CD14-positive monocyte (primary cell): Measurements from ENCODE around the gene CAMK2A. TPM values are rescaled to one million over a fixed set of nuclear protein-coding genes. Genes with fewer than 3 reads are reported as not detected.

ENCODE experiments used
- DNase-seq, 3 donors: peaks; one replicate each; pipeline ENCODE4 v3.0.0-alpha.2; 2011 to 2022
- H2AFZ ChIP-seq: 2 replicates; pipeline ENCODE4 v1.6.0; 2012; ENCODE audit warnings: mild to moderate bottlenecking, low read depth, low read length, inconsistent platforms; ENCODE audit not compliant: insufficient read depth, poor library complexity, severe bottlenecking
- H3K27ac ChIP-seq, 2 donors: 1 replicate in 1 of 2; 2 replicates in 1 of 2; pipeline ENCODE4 v1.5.1; 2012 to 2013; ENCODE audit warnings: low read length in 2 of 2, control low read depth in 1 of 2, inconsistent platforms in 1 of 2, low read depth in 1 of 2, mild to moderate bottlenecking in 1 of 2
- H3K27me3 ChIP-seq, 2 donors: one replicate each; pipeline versions ENCODE4 v1.6.0 to v1.6.1; 2011 to 2013; ENCODE audit warnings: low read length in 2 of 2; ENCODE audit not compliant: control insufficient read depth in 2 of 2, insufficient read depth in 2 of 2
- H3K36me3 ChIP-seq, 2 donors: replicated peaks in 1 of 2; 1 replicate in 1 of 2; 2 replicates in 1 of 2; pipeline versions ENCODE4 v1.5.1 to v1.6.1; 2012 to 2013; ENCODE audit warnings: low read length in 2 of 2, control low read depth in 1 of 2, inconsistent platforms in 1 of 2, mild to moderate bottlenecking in 1 of 2; ENCODE audit not compliant: insufficient read depth in 2 of 2, control insufficient read depth in 1 of 2
- H3K4me1 ChIP-seq, 2 donors: 1 replicate in 1 of 2; 2 replicates in 1 of 2; pipeline versions ENCODE4 v1.5.1 to v1.6.1; 2012 to 2013; ENCODE audit warnings: low read length in 2 of 2, control low read depth in 1 of 2, inconsistent platforms in 1 of 2, mild to moderate bottlenecking in 1 of 2, moderate library complexity in 1 of 2; ENCODE audit not compliant: insufficient read depth in 2 of 2, control insufficient read depth in 1 of 2
- H3K4me2 ChIP-seq: replicated peaks from 2 replicates; pipeline ENCODE3; 2012; ENCODE audit warnings: low read length, moderate library complexity, mild to moderate bottlenecking; ENCODE audit not compliant: poor library complexity, severe bottlenecking; ENCODE audit errors: extremely low read depth
- H3K4me3 ChIP-seq, 3 experiments: fragments of 200-600 bp in 1 of 3; sonication (generic) in 1 of 3; replicated peaks in 1 of 3; 1 replicate in 2 of 3; 2 replicates in 1 of 3; pipeline ENCODE4 v1.5.1; 2011 to 2013; ENCODE audit warnings: low read length in 3 of 3, mild to moderate bottlenecking in 3 of 3, control low read depth in 2 of 3, low read depth in 2 of 3, inconsistent platforms in 1 of 3, moderate library complexity in 1 of 3
- H3K79me2 ChIP-seq: 2 replicates; pipeline ENCODE4 v1.6.0; 2012; ENCODE audit warnings: mild to moderate bottlenecking, control low read depth, inconsistent platforms, low read length, moderate library complexity; ENCODE audit not compliant: insufficient read depth
- H3K9ac ChIP-seq: 2 replicates; pipeline ENCODE4 v1.6.0; 2017; ENCODE audit warnings: low read length, mild to moderate bottlenecking; ENCODE audit not compliant: insufficient read depth, poor library complexity, severe bottlenecking
- H3K9me3 ChIP-seq, 2 donors: replicated peaks in 1 of 2; 1 replicate in 1 of 2; 2 replicates in 1 of 2; pipeline versions ENCODE4 v1.5.1 to v1.6.1; 2012 to 2013; ENCODE audit warnings: low read length in 2 of 2, control low read depth in 1 of 2; ENCODE audit not compliant: control insufficient read depth in 1 of 2, insufficient read depth in 1 of 2
- H4K20me1 ChIP-seq: 2 replicates; pipeline ENCODE4 v1.6.0; 2012; ENCODE audit warnings: mild to moderate bottlenecking, low read length, control low read depth, moderate library complexity; ENCODE audit not compliant: insufficient read depth
- H3K27ac Mint-ChIP-seq, 7 donors: one replicate each; pipeline ENCODE4 v1.8.0; 2020; ENCODE audit warnings: mild to moderate bottlenecking in 7 of 7, mixed read lengths in 7 of 7, moderate library complexity in 6 of 7, inconsistent platforms in 2 of 7
- H3K27me3 Mint-ChIP-seq, 3 donors: one replicate each; pipeline ENCODE4 v1.8.0; 2021 to 2022; ENCODE audit warnings: low read depth in 3 of 3, mild to moderate bottlenecking in 3 of 3, mixed read lengths in 3 of 3, moderate library complexity in 3 of 3, inconsistent platforms in 1 of 3
- H3K36me3 Mint-ChIP-seq, 2 donors: one replicate each; pipeline ENCODE4 v1.8.0; 2020; ENCODE audit warnings: mixed read lengths in 2 of 2, inconsistent platforms in 1 of 2, mild to moderate bottlenecking in 1 of 2
- H3K4me1 Mint-ChIP-seq: one replicate; pipeline ENCODE4 v1.8.0; 2020; ENCODE audit warnings: mild to moderate bottlenecking, mixed read lengths
- H3K4me3 Mint-ChIP-seq, 2 donors: one replicate each; pipeline ENCODE4 v1.8.0; 2020; ENCODE audit warnings: mild to moderate bottlenecking in 2 of 2, mixed read lengths in 2 of 2, moderate library complexity in 1 of 2
- H3K9me3 Mint-ChIP-seq, 7 donors: one replicate each; pipeline ENCODE4 v1.8.0; 2020 to 2022; ENCODE audit warnings: mixed read lengths in 7 of 7, mild to moderate bottlenecking in 6 of 7, moderate library complexity in 6 of 7, inconsistent platforms in 2 of 7
- WGBS: methylation state at CpG from one replicate; pipeline ENCODE4 v1.1.5; 2013; ENCODE audit warnings: missing lambda C conversion rate; ENCODE audit not compliant: insufficient coverage; 5-methylcytosine and 5-hydroxymethylcytosine counted together
- intact Hi-C, 2 donors: fragments of 100-400 bp; cut with micrococcal nuclease; formaldehyde crosslinking; loops; one replicate each; pipeline versions ENCODE4 v1.15.0 to v1.15.1; 2023
- polyA plus RNA-seq, 3 donors: library from polyadenylated mRNA; depleted of rRNA in 1 of 3; unstranded in 2 of 3; stranded (reverse) in 1 of 3; fragments of 300-500 nt in 2 of 3; fragments of >200 nt in 1 of 3; fragmentation: Illumina TruSeq in 2 of 3; gene quantifications; 1 replicate in 2 of 3; 2 replicates in 1 of 3; pipeline ENCODE4 v1.2.3, GENCODE V29; 2012 to 2021
- TF ChIP-seq, protein P1 (sequence below): fragments of 200-600 bp; IDR thresholded peaks from one replicate; pipeline ENCODE4 v1.8.0; 2022; ENCODE audit warnings: antibody characterized with exemption, mild to moderate bottlenecking

CAMK2A gene
- polyA plus RNA-seq, 3 donors = not detected

DNA sequence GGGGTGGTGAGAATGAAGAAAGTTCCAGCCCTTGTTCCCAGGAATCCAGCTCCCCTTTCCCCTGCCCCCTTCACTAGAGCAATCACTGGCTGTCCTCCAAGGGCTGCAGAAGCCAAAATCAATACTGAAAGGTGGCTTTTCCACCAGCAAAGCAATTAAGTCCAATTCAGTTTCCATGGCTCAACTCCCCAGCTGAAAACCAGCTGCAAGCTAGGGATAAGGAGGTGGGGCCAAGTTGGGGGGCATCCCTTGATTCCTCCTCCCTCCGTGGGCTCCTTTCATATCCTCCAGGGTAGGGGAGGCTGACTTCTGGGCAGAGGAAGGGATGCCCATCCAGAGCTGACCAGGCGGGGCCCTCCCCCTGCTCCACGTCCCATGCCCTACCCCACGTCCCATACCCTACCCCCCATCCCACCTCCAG lies 22.7 kb downstream of the CAMK2A start:
- Mint-ChIP-seq H3K9me3 (no peaks in the 10 kb centered on the region), H3K36me3 (no peaks in the 10 kb centered on the region), H3K27me3 (peaks cover 5 to 9% (median 6%) of the 10 kb centered on the region in 3 donors), H3K4me1 (peaks cover 22% of the 10 kb centered on the region), H3K4me3 (no peak overlapping the region), H3K27ac (no peak overlapping the region)
- H3K4me1 ChIP-seq = peaks cover 18 to 19% of the 10 kb centered on the region in 2 donors
- H3K4me3 ChIP-seq = no peak overlapping the region
- H3K79me2 ChIP-seq = no peaks in the 10 kb centered on the region
- H3K4me2 ChIP-seq = no peak overlapping the region
- no peaks in the 10 kb centered on the region for H3K36me3 ChIP-seq
- TF ChIP-seq, protein P1, sequence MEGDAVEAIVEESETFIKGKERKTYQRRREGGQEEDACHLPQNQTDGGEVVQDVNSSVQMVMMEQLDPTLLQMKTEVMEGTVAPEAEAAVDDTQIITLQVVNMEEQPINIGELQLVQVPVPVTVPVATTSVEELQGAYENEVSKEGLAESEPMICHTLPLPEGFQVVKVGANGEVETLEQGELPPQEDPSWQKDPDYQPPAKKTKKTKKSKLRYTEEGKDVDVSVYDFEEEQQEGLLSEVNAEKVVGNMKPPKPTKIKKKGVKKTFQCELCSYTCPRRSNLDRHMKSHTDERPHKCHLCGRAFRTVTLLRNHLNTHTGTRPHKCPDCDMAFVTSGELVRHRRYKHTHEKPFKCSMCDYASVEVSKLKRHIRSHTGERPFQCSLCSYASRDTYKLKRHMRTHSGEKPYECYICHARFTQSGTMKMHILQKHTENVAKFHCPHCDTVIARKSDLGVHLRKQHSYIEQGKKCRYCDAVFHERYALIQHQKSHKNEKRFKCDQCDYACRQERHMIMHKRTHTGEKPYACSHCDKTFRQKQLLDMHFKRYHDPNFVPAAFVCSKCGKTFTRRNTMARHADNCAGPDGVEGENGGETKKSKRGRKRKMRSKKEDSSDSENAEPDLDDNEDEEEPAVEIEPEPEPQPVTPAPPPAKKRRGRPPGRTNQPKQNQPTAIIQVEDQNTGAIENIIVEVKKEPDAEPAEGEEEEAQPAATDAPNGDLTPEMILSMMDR = no peak
- no CpG with 5 or more reads among the region's 4 CpGs for WGBS
- intact Hi-C loops = no loop called here
- no peaks in the 10 kb centered on the region for H4K20me1 ChIP-seq
- no peaks in the 10 kb centered on the region for H3K27me3 ChIP-seq
- no peak overlapping the region for H3K27ac ChIP-seq
- H2AFZ ChIP-seq = no peak overlapping the region
- H3K9ac ChIP-seq = no peak overlapping the region
- DNase-seq = no peak
- no peaks in the 10 kb centered on the region for H3K9me3 ChIP-seq

DNA sequence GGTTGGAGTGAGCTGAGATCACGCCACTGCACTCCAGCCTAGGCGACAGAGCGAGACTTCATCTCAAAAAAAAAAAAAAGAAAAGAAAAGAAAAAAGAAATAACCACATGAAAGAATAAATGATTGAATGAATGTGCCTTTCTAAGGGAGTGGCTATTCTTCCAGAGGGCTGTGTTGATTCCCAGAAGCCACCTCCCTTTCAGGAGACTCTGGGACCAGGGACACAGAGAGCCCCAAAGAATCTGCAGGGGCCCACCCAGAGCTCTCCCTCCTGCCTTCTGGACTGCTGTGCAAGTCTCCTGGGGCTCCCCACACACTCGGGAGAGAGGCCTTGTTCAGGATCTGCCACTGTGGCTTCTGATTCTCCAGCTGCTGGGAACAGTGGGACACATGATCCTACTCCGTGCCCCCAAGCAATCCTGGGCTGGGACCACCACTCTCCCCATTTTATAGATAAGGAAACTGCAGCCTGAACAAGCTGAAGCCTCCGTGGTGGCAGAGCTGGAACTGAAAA lies 23.6 kb downstream of the CAMK2A start:
- intact Hi-C loops = no loop called here
- no peaks in the 10 kb centered on the region for H3K79me2 ChIP-seq
- no peak overlapping the region for H3K9ac ChIP-seq
- H3K36me3 ChIP-seq = no peaks in the 10 kb centered on the region
- H3K4me3 ChIP-seq = no peak overlapping the region
- H3K27ac ChIP-seq = no peak overlapping the region
- 100% methylated on average over 2 of the region's 6 CpGs for WGBS
- H3K4me3 Mint-ChIP-seq = no peak overlapping the region
- H3K9me3 ChIP-seq = no peaks in the 10 kb centered on the region
- H3K4me2 ChIP-seq = no peak overlapping the region
- H2AFZ ChIP-seq = no peak overlapping the region
- peaks cover 22% of the 10 kb centered on the region for H3K4me1 Mint-ChIP-seq
- H3K27me3 Mint-ChIP-seq = peaks cover 5 to 9% (median 6%) of the 10 kb centered on the region in 3 donors
- no peaks in the 10 kb centered on the region for H3K36me3 Mint-ChIP-seq
- H3K27ac Mint-ChIP-seq = no peak overlapping the region
- TF ChIP-seq, protein P1 = no peak
- no peaks in the 10 kb centered on the region for H3K27me3 ChIP-seq
- DNase-seq = no peak
- H3K4me1 ChIP-seq = peaks cover 18 to 19% of the 10 kb centered on the region in 2 donors
- H4K20me1 ChIP-seq = no peaks in the 10 kb centered on the region
- H3K9me3 Mint-ChIP-seq = no peaks in the 10 kb centered on the region
